ENCODE results near the gene INA. TPM values are rescaled to one million over a fixed set of nuclear protein-coding genes. Genes with fewer than 3 reads are reported as not detected.

The INA gene
- 1 to 10 TPM; 1.6 to 3.1 (median 2.3) TPM for total RNA-seq

GRCh38 chr10:103276896-103277712, at the start of gene INA:
INA (plus strand) TSS chr10:103277138; CDS start chr10:103277212, 74 bp downstream.
- H3K4me1 ChIP-seq: peaks cover 8 to 25% (median 19%) of the 10 kb centered on the region in 4 donors
- H3K27ac ChIP-seq (replicated peaks in 1 of 4): no peak within 1 kb of the TSS
- H3K27me3 ChIP-seq: peaks cover 16 to 70% (median 42%) of the 10 kb centered on the region in 4 donors
- TF ChIP-seq POLR2AphosphoS5 (IDR thresholded peaks at IDR 0.05) (no peak), EP300 (IDR thresholded peaks at IDR 0.05) (no peak), POLR2A (IDR thresholded peaks at IDR 0.05; ENCODE audit: low read depth) (no peak), CTCF (IDR thresholded peaks at IDR 0.05) (no peak)
- peak within 1 kb of the TSS; percentile 32 to 43 (median 38) for H3K4me3 ChIP-seq
- intact Hi-C loops (cut with DNase I): no loop called here
- DNase-seq (ENCODE audit: extremely low spot score): no peak
- no peaks in the 10 kb centered on the region for H3K36me3 ChIP-seq
- no peaks in the 10 kb centered on the region for H3K9me3 ChIP-seq
- 4% methylated on average over 49 of the region's 105 CpGs for WGBS

- 76% methylated on average over 1 of the region's 1 CpG for WGBS
- no peak overlapping the region for H3K4me3 ChIP-seq
- intact Hi-C loops (cut with DNase I): no loop called here
- peaks cover 0 to 23% (median 17%) of the 10 kb centered on the region in 4 donors for H3K9me3 ChIP-seq
- no peak for TF ChIP-seq EP300 (IDR thresholded peaks at IDR 0.05)
- TF ChIP-seq CTCF (IDR thresholded peaks at IDR 0.05): no peak
- TF ChIP-seq POLR2A (IDR thresholded peaks at IDR 0.05; ENCODE audit: low read depth): no peak
- no peak for TF ChIP-seq POLR2AphosphoS5 (IDR thresholded peaks at IDR 0.05)
- no peak for DNase-seq (ENCODE audit: extremely low spot score)
- H3K27ac ChIP-seq (replicated peaks in 1 of 4): peak overlapping the region; percentile 64 to 78 (median 69)
- no peaks in the 10 kb centered on the region for H3K27me3 ChIP-seq
- H3K36me3 ChIP-seq: no peaks in the 10 kb centered on the region
- H3K4me1 ChIP-seq: peaks cover 40 to 49% (median 45%) of the 10 kb centered on the region in 4 donors
Measured at GRCh38 chr10:103227416-103227815, 49.5 kb upstream of the INA start.

GRCh38 chr10:103231047-103231551, 45.8 kb upstream of the INA start:
- 27% methylated on average over 4 of the region's 4 CpGs for WGBS
- H3K36me3 ChIP-seq: no peaks in the 10 kb centered on the region
- peaks cover 40 to 55% (median 49%) of the 10 kb centered on the region in 4 donors for H3K4me1 ChIP-seq
- peak overlapping the region; percentile 70 to 84 (median 76) for H3K27ac ChIP-seq (replicated peaks in 1 of 4)
- intact Hi-C loops (cut with DNase I): loop anchor here (10.0 kb wide), 1 partner anchor 486 kb away; the partner anchor contains the start of gene WBP1L
- TF ChIP-seq EP300 (IDR thresholded peaks at IDR 0.05) (no peak), CTCF (IDR thresholded peaks at IDR 0.05) (no peak), POLR2AphosphoS5 (IDR thresholded peaks at IDR 0.05) (peak in 1 of 2 donors; percentile 42), POLR2A (IDR thresholded peaks at IDR 0.05; ENCODE audit: low read depth) (no peak)
- H3K9me3 ChIP-seq: no peaks in the 10 kb centered on the region
- DNase-seq (ENCODE audit: extremely low spot score): no peak
- H3K27me3 ChIP-seq: no peaks in the 10 kb centered on the region
- H3K4me3 ChIP-seq: no peak overlapping the region

- H3K27ac ChIP-seq (replicated peaks in 1 of 4): peak overlapping the region; percentile 70 to 84 (median 76)
- no peaks in the 10 kb centered on the region for H3K9me3 ChIP-seq
- no peak overlapping the region for H3K4me3 ChIP-seq
- no peak for DNase-seq (ENCODE audit: extremely low spot score)
- no peaks in the 10 kb centered on the region for H3K27me3 ChIP-seq
- TF ChIP-seq EP300 (IDR thresholded peaks at IDR 0.05) (no peak), CTCF (IDR thresholded peaks at IDR 0.05) (no peak), POLR2AphosphoS5 (IDR thresholded peaks at IDR 0.05) (no peak), POLR2A (IDR thresholded peaks at IDR 0.05; ENCODE audit: low read depth) (no peak)
- H3K4me1 ChIP-seq: peaks cover 40 to 55% (median 49%) of the 10 kb centered on the region in 4 donors
- intact Hi-C loops (cut with DNase I): loop anchor here (10.0 kb wide), 1 partner anchor 487 kb away; the partner anchor contains the start of gene WBP1L
- WGBS: 80% methylated on average over 3 of the region's 3 CpGs
- H3K36me3 ChIP-seq: no peaks in the 10 kb centered on the region
Measured at GRCh38 chr10:103232131-103232673, 44.7 kb upstream of the INA start.

Data from esophagus muscularis mucosa (tissue), 4 donors.